RWPE2 (cell line): Measurements from ENCODE around the gene FGD4.
"Not testable (repeated sequence)": the region's sequence is repeated elsewhere in the genome, so short reads cannot be mapped to it uniquely, and the experiment has no call there.

ENCODE experiments used
- ATAC-seq: fragments of 200-7000 bp; cut with Tn5 transposase; 3 replicates; pipeline ENCODE4 v1.9.1; 2021; ENCODE audit warnings: low read depth
- DNase-seq: peaks from one replicate; pipeline ENCODE4 v3.0.0-alpha.2; 2020; ENCODE audit warnings: low spot score
- H3K27ac ChIP-seq: fragments of 450-650 bp; 2 replicates; pipeline ENCODE4 v1.5.1; 2017; ENCODE audit warnings: mild to moderate bottlenecking; ENCODE audit not compliant: poor library complexity, severe bottlenecking
- H3K27me3 ChIP-seq: fragments of 250-450 bp; sonication (Bioruptor Pico); 2 replicates; pipeline ENCODE4 v1.5.1; 2021; ENCODE audit warnings: mild to moderate bottlenecking, moderate library complexity; ENCODE audit not compliant: insufficient read depth, poor library complexity, severe bottlenecking
- H3K36me3 ChIP-seq: fragments of 250-450 bp; sonication (Bioruptor Pico); 2 replicates; pipeline ENCODE4 v1.5.1; 2020; ENCODE audit warnings: low read depth, mild to moderate bottlenecking, moderate library complexity
- H3K4me1 ChIP-seq: fragments of 250-450 bp; sonication (Bioruptor Pico); 2 replicates; pipeline ENCODE4 v1.5.1; 2021; ENCODE audit warnings: mild to moderate bottlenecking, moderate library complexity; ENCODE audit not compliant: insufficient read depth, poor library complexity, severe bottlenecking
- H3K4me3 ChIP-seq: fragments of 250-450 bp; sonication (Bioruptor Pico); 2 replicates; pipeline ENCODE4 v1.5.1; 2021; ENCODE audit warnings: mild to moderate bottlenecking, moderate library complexity; ENCODE audit not compliant: severe bottlenecking
- H3K9me3 ChIP-seq: fragments of 250-450 bp; sonication (Bioruptor Pico); 2 replicates; pipeline ENCODE4 v1.5.1; 2021; ENCODE audit warnings: mild to moderate bottlenecking, moderate library complexity; ENCODE audit not compliant: severe bottlenecking
- CTCF ChIP-seq: fragments of 450-650 bp; IDR thresholded peaks from one replicate; pipeline ENCODE4 v1.5.1; 2017; ENCODE audit warnings: mild to moderate bottlenecking, moderate library complexity; ENCODE audit not compliant: poor library complexity, severe bottlenecking

The FGD4 gene

DNA sequence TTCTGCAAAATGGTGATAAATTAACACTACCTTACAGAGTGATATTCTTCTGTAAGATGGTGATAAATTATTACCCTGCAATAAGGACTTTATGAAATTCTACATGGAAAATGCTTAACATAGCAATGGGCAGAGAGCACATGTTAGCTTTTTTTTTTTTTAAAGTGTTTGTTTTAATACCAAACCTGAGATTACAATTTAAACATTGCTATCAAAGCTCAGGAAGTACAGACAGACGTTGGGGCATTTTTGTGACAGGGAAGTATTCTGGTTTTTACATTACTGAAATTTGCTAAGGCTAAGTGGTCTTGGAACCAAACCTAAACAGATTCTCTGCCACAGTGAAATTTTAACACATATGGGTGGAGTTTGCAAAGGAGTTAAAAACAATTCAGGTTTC lies 133.1 kb downstream of the FGD4 start:
- H3K4me3 ChIP-seq = no peak overlapping the region
- DNase-seq (no peak), ATAC-seq (no peak)
- H3K4me1 ChIP-seq = peaks cover 29% of the 10 kb centered on the region
- no peaks in the 10 kb centered on the region for H3K9me3 ChIP-seq
- H3K27ac ChIP-seq = no peak overlapping the region
- H3K27me3 ChIP-seq = no peaks in the 10 kb centered on the region
- no peak for TF ChIP-seq CTCF
- H3K36me3 ChIP-seq = peaks cover 3% of the 10 kb centered on the region; the same call in 1 of the 2 replicates

DNA sequence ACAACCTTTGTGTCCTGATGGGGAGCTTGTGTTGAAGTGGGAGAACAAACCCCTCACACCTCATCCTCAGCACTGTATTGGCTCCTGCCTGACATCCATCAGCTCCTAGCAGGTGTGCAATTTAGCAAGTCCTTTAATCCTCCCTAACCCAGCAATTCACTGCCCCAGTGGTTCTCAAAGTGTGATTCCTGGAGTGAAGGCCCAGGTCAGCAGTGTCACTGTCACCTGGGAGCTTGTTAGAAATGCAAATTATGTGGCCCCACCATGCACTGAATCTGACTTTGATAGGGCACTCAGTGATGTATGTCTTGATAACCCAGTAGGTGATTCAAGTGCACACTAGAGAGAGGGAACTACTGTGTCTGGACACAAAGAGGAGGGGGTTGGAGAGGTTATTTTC lies 133.6 kb downstream of the FGD4 start:
- Histone ChIP-seq H3K27ac (peak overlapping the region; percentile 48), H3K4me3 (no peak overlapping the region), H3K4me1 (peaks cover 29% of the 10 kb centered on the region), H3K9me3 (no peaks in the 10 kb centered on the region), H3K36me3 (peaks cover 3% of the 10 kb centered on the region; the same call in 1 of the 2 replicates), H3K27me3 (no peaks in the 10 kb centered on the region)
- TF ChIP-seq CTCF = no peak
- no peak for ATAC-seq
- no peak for DNase-seq

- H3K9me3 ChIP-seq, ATAC-seq: not testable (repeated sequence)
- H3K27ac ChIP-seq = peak overlapping the region; percentile 48
Observed at GRCh38 chr12:32533506-32533905, 134.1 kb downstream of the FGD4 start.

DNA sequence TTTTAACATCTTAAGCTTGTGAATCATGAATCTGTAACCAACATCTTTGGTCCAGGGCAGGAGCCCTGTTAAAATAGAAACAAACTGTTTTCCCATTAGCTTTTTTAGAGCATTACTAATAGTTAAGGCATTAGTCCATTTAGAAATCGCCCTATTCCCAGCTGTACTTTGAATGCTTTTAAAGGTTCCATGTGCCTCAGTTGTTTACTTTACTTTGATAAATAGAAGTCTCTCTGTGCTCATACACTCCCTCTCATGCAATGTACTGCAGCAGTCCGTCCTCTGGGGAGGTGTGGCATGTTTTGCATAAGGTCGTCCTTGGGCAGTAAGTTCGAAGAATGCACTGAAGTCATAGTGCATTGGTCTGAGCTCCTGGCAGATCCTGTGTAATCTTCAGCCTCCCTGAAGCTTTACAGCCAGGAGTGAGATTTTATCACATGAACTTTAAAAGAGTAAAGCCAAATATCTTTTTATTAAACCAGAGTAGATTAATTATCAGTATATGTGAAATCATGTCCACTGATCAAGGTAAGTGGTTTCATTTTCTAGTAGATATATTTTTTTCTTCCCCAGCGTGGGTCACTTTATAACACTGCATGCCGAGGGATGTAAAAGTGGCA lies 134.7 kb downstream of the FGD4 start:
- peak overlapping the region; percentile 48 for H3K27ac ChIP-seq
- peak; percentile 95 for ATAC-seq

More at GRCh38 chr12:32533506-32533905, 134.1 kb downstream of the FGD4 start:
- H3K4me3 ChIP-seq, H3K36me3 ChIP-seq, DNase-seq, H3K27me3 ChIP-seq: not testable (repeated sequence)
- H3K4me1 ChIP-seq = peaks cover 34% of the 10 kb centered on the region

GRCh38 chr12:32534698-32535097 lies 135.3 kb downstream of the FGD4 start:
- Histone ChIP-seq H3K36me3 (no peaks in the 10 kb centered on the region), H3K27me3 (no peaks in the 10 kb centered on the region), H3K9me3 (no peaks in the 10 kb centered on the region), H3K4me3 (no peak overlapping the region), H3K27ac (peak overlapping the region; percentile 48), H3K4me1 (peaks cover 34% of the 10 kb centered on the region)
- TF ChIP-seq CTCF = no peak
- no peak for DNase-seq
- no peak for ATAC-seq

More for the DNA sequence above, 134.7 kb downstream of the FGD4 start:
- peaks cover 34% of the 10 kb centered on the region for H3K4me1 ChIP-seq
- TF ChIP-seq CTCF = no peak
- peak; percentile 60 for DNase-seq
- H3K36me3 ChIP-seq = no peaks in the 10 kb centered on the region
- no peaks in the 10 kb centered on the region for H3K27me3 ChIP-seq
- no peak overlapping the region for H3K4me3 ChIP-seq
- H3K9me3 ChIP-seq = no peaks in the 10 kb centered on the region
